ENCODE data around the gene EEF1AKMT1.

EEF1AKMT1 gene

DNA sequence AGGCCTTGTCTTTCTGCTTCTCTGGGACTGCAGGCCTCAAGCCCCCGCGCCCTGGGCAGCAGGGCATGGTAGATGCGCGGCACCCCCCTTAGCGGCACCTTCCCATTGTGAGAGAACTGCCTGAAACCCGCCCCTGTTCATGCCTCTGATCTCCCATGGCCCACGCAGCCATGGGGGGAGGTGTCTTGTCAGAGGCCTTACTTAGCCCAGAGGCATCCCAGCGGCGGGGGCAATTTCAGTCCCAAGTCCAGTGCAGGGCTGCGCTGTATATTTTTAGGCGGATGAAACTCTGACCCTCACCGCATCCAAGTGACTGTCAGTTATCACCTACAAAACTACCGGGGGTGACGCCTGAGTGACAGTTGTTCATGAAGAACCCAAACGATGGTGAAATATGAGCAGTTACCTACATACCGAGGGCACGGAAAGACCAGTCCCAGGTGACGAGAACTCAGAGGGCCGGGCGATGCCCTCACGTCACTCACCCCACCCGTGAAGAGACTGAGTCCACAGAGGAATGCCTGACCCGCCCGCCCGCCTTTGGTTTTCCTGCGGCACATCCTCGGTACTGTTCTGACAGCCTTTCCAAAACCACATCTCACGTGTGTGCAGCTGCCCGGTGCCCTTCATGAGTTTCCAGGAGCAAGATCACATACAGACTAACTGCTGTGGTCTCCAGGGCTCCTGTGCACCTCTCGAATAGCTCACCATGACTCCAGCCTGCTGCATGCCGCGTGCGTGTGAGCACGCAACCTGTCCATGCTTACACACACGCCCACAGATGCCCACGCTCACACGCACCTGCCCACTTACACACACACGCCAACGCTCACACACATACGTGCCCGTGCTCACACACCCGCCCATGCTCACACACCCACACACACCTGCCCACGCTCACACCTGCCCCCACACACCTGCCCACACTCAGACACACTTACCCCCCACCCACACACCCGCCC lies 55.9 kb downstream of the EEF1AKMT1 start:
- no peak for DNase-seq

DNA sequence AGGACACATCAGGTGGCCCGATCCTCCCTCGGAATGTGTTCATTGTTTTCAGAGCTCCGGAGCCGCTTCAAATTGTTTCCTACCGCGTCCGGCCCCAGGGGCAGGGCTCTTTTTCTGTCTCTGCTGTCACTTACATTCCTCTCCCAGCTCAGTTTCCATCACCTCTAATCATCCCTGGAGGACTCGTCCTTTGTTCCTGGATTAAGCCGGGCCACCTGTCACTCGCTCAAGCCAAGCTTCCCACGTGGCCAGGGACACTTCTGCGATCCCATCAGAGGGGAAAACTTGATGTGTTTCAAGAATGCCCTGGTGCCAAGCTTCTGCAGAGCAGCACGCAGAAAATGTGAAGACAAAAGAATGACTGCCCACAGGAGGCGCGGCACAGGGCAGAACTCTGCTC lies 56.8 kb downstream of the EEF1AKMT1 start:
- DNase-seq: no peak

GRCh38 chr13:20715330-20715712 lies 58.4 kb downstream of the EEF1AKMT1 start:
- DNase-seq: no peak

GRCh38 chr13:20714563-20715329 lies 59.0 kb downstream of the EEF1AKMT1 start:
- DNase-seq: no peak

GRCh38 chr13:20714161-20714560 lies 59.6 kb downstream of the EEF1AKMT1 start:
- no peak for DNase-seq

- no peak for DNase-seq
Observed at GRCh38 chr13:20713751-20714150, 60.0 kb downstream of the EEF1AKMT1 start.

- DNase-seq: no peak
Observed at GRCh38 chr13:20713014-20713376, 60.8 kb downstream of the EEF1AKMT1 start.

GRCh38 chr13:20711301-20712044 lies 62.3 kb downstream of the EEF1AKMT1 start:
- no peak for DNase-seq

- DNase-seq: no peak
Observed at GRCh38 chr13:20709782-20710181, 64.0 kb downstream of the EEF1AKMT1 start.

- no peak for DNase-seq
Observed at GRCh38 chr13:20709369-20709768, 64.4 kb downstream of the EEF1AKMT1 start.

- no peak for DNase-seq
Observed at GRCh38 chr13:20708216-20708615, 65.5 kb downstream of the EEF1AKMT1 start.

- DNase-seq: no peak
Observed at GRCh38 chr13:20706661-20707060, 67.1 kb downstream of the EEF1AKMT1 start.

- DNase-seq: peak in 1 of 2 experiments; percentile 15
Observed at GRCh38 chr13:20704459-20705069, 69.2 kb downstream of the EEF1AKMT1 start.

- DNase-seq: peak; percentile 1 to 24
Observed at GRCh38 chr13:20703780-20704458, 69.8 kb downstream of the EEF1AKMT1 start.

DNA sequence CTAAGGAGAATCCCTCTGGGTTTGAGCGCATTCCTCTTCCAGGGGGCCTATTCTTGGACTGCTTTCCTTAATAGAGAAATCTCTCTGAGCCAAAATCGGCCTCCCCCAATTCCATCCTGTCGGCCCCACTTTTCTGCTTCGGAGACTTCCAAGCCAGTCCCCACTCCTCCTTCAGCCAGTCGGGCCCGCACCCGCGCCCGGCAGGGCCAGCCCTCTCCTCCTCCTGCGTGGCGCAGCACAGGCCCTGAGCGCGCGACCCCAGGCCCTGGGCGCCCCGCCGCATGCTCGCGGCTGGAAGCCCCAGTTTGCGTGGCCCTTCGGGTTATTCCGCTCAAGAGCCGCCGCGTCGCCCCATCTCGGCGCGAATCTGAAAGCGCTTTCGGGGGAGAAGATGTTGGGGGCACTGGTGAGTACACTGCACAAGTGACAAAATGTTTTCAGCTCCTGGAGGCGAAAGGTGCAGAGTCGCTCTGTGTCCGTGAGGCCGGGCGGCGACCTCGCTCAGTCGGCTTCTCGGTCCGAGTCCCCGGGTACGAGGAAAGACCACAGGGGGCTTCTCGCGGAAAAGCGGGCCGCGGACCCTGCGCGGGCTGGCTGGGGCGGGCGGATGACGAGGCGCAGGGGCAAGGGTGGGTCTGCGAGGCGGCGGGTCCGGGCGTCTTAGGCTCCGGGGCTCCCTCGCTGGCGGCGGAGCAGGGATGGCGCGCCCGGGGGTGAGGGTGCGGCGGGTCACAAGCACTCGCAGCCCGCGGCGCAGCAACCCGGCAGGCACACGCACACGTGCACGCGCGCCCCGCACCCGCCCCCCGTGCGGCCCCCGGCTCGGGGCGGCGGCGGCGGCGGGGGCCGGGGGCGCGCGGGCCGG lies 70.6 kb downstream of the EEF1AKMT1 start, which contains the start of gene IL17D:
Gene IL17D (plus strand): TSS at position 785 of the 865 bp plus-strand sequence. CDS start 303 bp downstream, outside the sequence.
- no peak for DNase-seq

GRCh38 chr13:20702530-20702914 lies 71.2 kb downstream of the EEF1AKMT1 start:
- DNase-seq: peak in 1 of 2 experiments; percentile 2

DNA sequence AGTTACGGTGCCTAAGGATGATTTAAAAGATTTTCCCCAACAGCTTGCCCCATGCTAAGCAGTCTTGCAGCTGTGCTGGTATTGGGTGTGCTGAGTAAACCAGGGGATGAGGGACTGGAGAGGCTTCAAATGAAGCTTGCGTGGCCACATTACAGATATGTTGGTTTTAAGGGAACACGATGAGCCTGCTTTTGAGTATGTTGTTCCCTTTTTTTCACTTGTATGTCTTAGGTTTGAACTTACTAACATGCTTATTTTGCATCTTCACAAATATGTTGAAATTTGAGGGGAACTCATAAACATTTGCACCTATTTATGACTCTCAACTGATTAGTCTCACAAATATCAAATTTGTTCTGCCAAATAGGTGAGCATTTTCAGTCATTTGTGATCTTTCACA lies 72.3 kb downstream of the EEF1AKMT1 start:
- DNase-seq: no peak

DNA sequence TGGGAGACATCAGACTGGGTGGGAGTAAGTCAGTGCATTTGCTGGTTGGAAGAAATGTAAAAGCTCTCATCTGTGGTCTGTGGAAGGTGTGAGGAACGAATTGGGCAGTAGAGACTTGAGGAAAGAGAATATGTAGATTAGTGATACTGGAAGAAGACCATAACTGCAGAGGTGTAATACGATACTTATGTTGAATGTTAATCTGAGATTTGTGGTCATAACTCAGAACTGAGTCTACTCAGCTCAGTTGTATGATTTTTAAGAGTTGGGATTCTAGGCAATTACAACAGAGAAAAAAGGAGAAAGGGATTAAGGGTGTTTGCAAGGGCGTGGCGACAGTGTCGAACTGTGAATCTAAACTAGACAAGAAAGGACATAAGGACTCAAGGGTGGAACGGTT lies 73.5 kb downstream of the EEF1AKMT1 start:
- no peak for DNase-seq

- no peak for DNase-seq
Observed at GRCh38 chr13:20699715-20700114, 74.0 kb downstream of the EEF1AKMT1 start.

DNA sequence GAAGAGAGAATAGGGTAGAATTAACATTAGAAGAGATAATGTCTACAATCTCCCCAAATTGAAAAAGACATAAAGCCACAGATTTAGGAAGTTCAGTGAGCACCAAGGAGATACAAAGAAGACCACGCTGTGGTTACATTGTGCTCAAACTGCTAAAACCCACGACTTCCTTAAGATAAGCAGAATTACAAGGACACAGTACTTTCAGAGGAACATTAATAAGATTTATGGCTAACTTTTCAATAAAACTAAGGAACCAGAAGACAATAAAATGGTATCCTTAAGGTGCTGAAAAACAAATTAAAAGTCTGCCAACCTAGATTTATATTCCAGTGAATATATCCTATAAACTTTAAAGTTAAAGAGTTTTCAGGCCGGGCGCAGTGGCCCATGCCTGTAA lies 77.7 kb downstream of the EEF1AKMT1 start:
- DNase-seq: peak; percentile 13 to 43

DNA sequence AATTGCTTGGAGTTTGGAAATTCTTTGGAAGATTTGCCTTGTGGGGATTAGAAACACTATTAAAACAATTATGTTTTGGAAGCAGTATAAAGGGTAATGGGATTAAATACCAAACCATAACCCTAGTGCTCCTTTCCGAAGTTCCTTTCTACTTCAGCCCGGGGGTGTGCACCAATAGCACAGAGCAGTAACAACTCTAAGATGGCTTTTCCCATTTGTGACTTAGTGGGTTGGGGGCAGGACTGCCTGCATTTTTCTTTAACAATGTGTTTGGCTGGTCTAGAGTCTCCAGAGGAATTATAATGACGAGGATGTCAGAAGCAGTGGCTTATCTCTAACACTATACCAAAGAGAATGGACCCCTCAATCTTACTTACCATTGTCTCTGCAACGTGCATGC lies 82.1 kb downstream of the EEF1AKMT1 start:
- DNase-seq: no peak

Measured in Kasumi-1 (cell line).